Fibroblast of lung (primary cell): ENCODE data around the gene WDPCP. TPM values are rescaled to one million over a fixed set of nuclear protein-coding genes. Genes with fewer than 3 reads are reported as not detected.

Experiments
- DNase-seq, 2 donors: peaks; one replicate each; pipeline versions ENCODE4 v3.0.0 to v3.0.0-alpha.2; 2010; ENCODE audit warnings: low read depth in 2 of 2
- H2AFZ ChIP-seq: 2 replicates; pipeline ENCODE4 v1.5.1; 2012; ENCODE audit warnings: low read length, control low read depth, inconsistent platforms
- H3K27ac ChIP-seq: 2 replicates; pipeline ENCODE4 v1.5.1; 2011; ENCODE audit warnings: low read length, control low read depth; ENCODE audit not compliant: insufficient read depth
- H3K27me3 ChIP-seq: 2 replicates; pipeline ENCODE4 v1.5.1; 2011; ENCODE audit warnings: mild to moderate bottlenecking, low read length; ENCODE audit not compliant: control insufficient read depth, insufficient read depth
- H3K36me3 ChIP-seq: 2 replicates; pipeline ENCODE4 v1.5.1; 2011; ENCODE audit warnings: low read length; ENCODE audit not compliant: control insufficient read depth, insufficient read depth
- H3K4me1 ChIP-seq: 2 replicates; pipeline ENCODE4 v1.5.1; 2011; ENCODE audit warnings: low read length; ENCODE audit not compliant: control insufficient read depth, insufficient read depth; ENCODE audit errors: extremely low read depth
- H3K4me2 ChIP-seq: 2 replicates; pipeline ENCODE4 v1.5.1; 2011; ENCODE audit warnings: low read length, control low read depth; ENCODE audit not compliant: insufficient read depth; ENCODE audit errors: extremely low read depth
- H3K4me3 ChIP-seq, 4 experiments: fragments of 200-600 bp in 1 of 4; sonication (generic) in 1 of 4; replicated peaks in 1 of 4; 2 replicates each; pipeline ENCODE4 v1.5.1; 2011 to 2016; ENCODE audit warnings: low read length in 4 of 4, low read depth in 3 of 4, mild to moderate bottlenecking in 3 of 4, control low read depth in 2 of 4, inconsistent platforms in 1 of 4, mixed read lengths in 1 of 4; ENCODE audit not compliant: insufficient read depth in 1 of 4; ENCODE audit errors: control extremely low read depth in 1 of 4
- H3K79me2 ChIP-seq: 2 replicates; pipeline ENCODE4 v1.5.1; 2012; ENCODE audit warnings: mild to moderate bottlenecking, low read length, inconsistent platforms; ENCODE audit not compliant: control insufficient read depth, insufficient read depth
- H3K9ac ChIP-seq: 2 replicates; pipeline ENCODE4 v1.5.1; 2011; ENCODE audit warnings: mild to moderate bottlenecking, low read length, control low read depth; ENCODE audit not compliant: insufficient read depth
- H3K9me3 ChIP-seq: 2 replicates; pipeline ENCODE4 v1.5.1; 2012; ENCODE audit warnings: low read depth, low read length; ENCODE audit not compliant: control insufficient read depth, insufficient read depth
- H4K20me1 ChIP-seq: 2 replicates; pipeline ENCODE4 v1.5.1; 2011; ENCODE audit warnings: low read length; ENCODE audit not compliant: control insufficient read depth, insufficient read depth; ENCODE audit errors: extremely low read depth
- CTCF ChIP-seq, 2 donors: IDR thresholded peaks in 1 of 2; conservative IDR thresholded peaks in 1 of 2; 1 replicate in 1 of 2; 2 replicates in 1 of 2; pipeline ENCODE4 v1.5.1; 2011 to 2012; ENCODE audit warnings: low read length in 2 of 2, control low read depth in 1 of 2, inconsistent platforms in 1 of 2, low read depth in 1 of 2, mild to moderate bottlenecking in 1 of 2
- EZH2 ChIP-seq: IDR thresholded peaks from 2 replicates; pipeline ENCODE4 v1.5.1; 2012; ENCODE audit warnings: low read length, control low read depth, mild to moderate bottlenecking; ENCODE audit errors: missing control alignments
- polyA plus RNA-seq, 2 donors: library from polyadenylated mRNA; depleted of rRNA in 1 of 2; stranded (reverse) in 1 of 2; unstranded in 1 of 2; fragments of >200 nt; gene quantifications; 2 replicates each; pipeline ENCODE4 v1.2.1, GENCODE V29; 2011 to 2012; ENCODE audit warnings: missing spikeins in 1 of 2
- total RNA-seq: library from RNA; depleted of rRNA; stranded (reverse); fragments of >200 nt; gene quantifications from 2 replicates; pipeline ENCODE4 v1.2.1, GENCODE V29; 2014

The WDPCP gene
- total and polyA plus RNA-seq, 2 donors (not counting 1 experiment from before 2014, with no cell fraction given): 5.2 to 8.4 TPM

GRCh38 chr2:63073994-63074393 is 514.3 kb downstream of the WDPCP start:
- no peaks in the 10 kb centered on the region for H3K9me3 ChIP-seq
- no peak for DNase-seq
- no peak overlapping the region for H2AFZ ChIP-seq
- no peaks in the 10 kb centered on the region for H4K20me1 ChIP-seq
- no peaks in the 10 kb centered on the region for H3K4me1 ChIP-seq
- no peak overlapping the region for H3K9ac ChIP-seq
- H3K36me3 ChIP-seq: no peaks in the 10 kb centered on the region
- no peak overlapping the region for H3K27ac ChIP-seq
- H3K79me2 ChIP-seq: no peaks in the 10 kb centered on the region
- peaks cover 7% of the 10 kb centered on the region for H3K27me3 ChIP-seq
- TF ChIP-seq CTCF (conservative IDR thresholded peaks at IDR 0.05 in 1 of 2, IDR thresholded peaks at IDR 0.05 in 1 of 2; ENCODE audit: low read depth in 1 of 2, low read length in 2 of 2) (no peak), EZH2 (no peak)
- no peak overlapping the region for H3K4me3 ChIP-seq
- no peak overlapping the region for H3K4me2 ChIP-seq

GRCh38 chr2:63071664-63072063 is 516.6 kb downstream of the WDPCP start:
- H3K9me3 ChIP-seq: no peaks in the 10 kb centered on the region
- no peak overlapping the region for H3K4me2 ChIP-seq
- no peak for TF ChIP-seq CTCF (conservative IDR thresholded peaks at IDR 0.05 in 1 of 2, IDR thresholded peaks at IDR 0.05 in 1 of 2; ENCODE audit: low read depth in 1 of 2, low read length in 2 of 2)
- TF ChIP-seq EZH2: no peak

More at GRCh38 chr2:63071664-63072063, 516.6 kb downstream of the WDPCP start:
- peaks cover 12% of the 10 kb centered on the region for H3K27me3 ChIP-seq
- no peaks in the 10 kb centered on the region for H4K20me1 ChIP-seq
- no peak overlapping the region for H2AFZ ChIP-seq
- no peak overlapping the region for H3K9ac ChIP-seq
- H3K4me3 ChIP-seq: no peak overlapping the region
- no peak for DNase-seq
- no peaks in the 10 kb centered on the region for H3K79me2 ChIP-seq
- H3K4me1 ChIP-seq: no peaks in the 10 kb centered on the region
- no peaks in the 10 kb centered on the region for H3K36me3 ChIP-seq
- H3K27ac ChIP-seq: no peak overlapping the region

Other genes with a start within 250 kb of the WDPCP start
- gene MDH1, start 486 bp upstream of the WDPCP start, total RNA-seq: 126 and 159 TPM in 2 replicates
- 267 and 269 TPM in 2 replicates for gene MDH1, start 486 bp upstream of the WDPCP start, polyA plus RNA-seq